ENCODE measurements around the gene RPS6KA5. TPM values are rescaled to one million over a fixed set of nuclear protein-coding genes. Genes with fewer than 3 reads are reported as not detected.

Gene RPS6KA5
- total RNA-seq, 1 donor from 2014 or later = 3.6 TPM

DNA sequence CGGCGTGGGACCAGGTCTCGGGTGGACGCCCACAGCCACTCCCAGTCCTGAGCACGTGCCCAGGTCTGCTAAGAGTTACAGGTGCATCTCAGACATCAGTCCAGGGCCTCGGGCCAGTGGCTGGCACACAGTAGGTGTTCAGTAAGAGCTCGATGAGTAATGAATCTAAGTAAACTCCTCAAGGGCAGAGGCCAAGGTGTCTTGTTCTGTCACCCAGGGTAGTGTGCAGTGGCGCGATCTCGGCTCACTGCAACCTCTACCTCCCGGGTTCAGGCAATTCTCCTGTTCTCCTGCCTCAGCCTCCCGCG is 255.4 kb downstream of the RPS6KA5 start:
- TF ChIP-seq, protein P1, sequence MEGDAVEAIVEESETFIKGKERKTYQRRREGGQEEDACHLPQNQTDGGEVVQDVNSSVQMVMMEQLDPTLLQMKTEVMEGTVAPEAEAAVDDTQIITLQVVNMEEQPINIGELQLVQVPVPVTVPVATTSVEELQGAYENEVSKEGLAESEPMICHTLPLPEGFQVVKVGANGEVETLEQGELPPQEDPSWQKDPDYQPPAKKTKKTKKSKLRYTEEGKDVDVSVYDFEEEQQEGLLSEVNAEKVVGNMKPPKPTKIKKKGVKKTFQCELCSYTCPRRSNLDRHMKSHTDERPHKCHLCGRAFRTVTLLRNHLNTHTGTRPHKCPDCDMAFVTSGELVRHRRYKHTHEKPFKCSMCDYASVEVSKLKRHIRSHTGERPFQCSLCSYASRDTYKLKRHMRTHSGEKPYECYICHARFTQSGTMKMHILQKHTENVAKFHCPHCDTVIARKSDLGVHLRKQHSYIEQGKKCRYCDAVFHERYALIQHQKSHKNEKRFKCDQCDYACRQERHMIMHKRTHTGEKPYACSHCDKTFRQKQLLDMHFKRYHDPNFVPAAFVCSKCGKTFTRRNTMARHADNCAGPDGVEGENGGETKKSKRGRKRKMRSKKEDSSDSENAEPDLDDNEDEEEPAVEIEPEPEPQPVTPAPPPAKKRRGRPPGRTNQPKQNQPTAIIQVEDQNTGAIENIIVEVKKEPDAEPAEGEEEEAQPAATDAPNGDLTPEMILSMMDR (conservative IDR thresholded peaks at IDR 0.05; ENCODE audit: low read depth, low read length) = no peak
- H3K4me3 ChIP-seq (ENCODE audit: low read depth, low read length) = no peak overlapping the region
- no peak for DNase-seq (ENCODE audit: low read depth)

DNA sequence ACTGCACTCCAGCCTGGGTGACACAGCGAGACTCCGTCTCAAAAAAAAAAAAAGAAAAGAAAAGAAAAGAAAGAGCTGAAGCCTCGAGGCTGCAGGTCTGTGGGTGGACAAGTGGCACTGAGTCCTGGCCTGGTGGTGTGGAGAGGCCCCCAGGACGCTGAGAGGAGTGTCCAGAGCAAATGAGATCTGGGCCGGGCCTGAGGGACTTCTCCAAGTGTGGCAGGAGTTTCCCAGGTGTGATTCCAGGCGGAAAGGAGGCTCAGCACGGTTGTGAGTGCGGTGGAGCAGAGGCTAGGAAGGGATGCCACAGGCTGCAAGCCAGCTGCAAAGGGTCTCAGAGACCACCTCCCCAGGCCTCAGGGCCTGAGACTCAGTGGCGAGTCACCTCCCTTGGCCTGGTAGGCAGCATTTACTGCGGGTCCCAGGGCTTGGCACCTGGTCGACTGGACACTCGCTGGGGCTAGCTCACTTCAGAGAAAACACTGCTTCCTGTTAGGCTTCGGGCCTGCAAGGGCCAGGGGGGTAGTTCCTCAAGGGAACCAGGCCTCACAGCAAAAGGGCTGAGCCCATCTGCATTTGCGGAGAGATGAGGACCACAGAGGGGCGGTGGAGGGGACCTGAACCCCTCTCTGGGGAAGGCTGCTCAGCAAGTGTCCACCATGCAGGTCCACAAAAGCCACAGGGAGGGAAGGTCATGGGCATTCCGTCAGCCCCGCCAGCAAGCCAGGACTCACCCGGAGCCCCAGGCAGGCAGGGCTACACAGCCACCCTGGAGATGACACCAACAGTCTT is 256.0 kb downstream of the RPS6KA5 start:
- TF ChIP-seq, protein P1 (conservative IDR thresholded peaks at IDR 0.05; ENCODE audit: low read depth, low read length) = no peak
- H3K4me3 ChIP-seq (ENCODE audit: low read depth, low read length) = no peak overlapping the region
- DNase-seq (ENCODE audit: low read depth) = no peak

DNA sequence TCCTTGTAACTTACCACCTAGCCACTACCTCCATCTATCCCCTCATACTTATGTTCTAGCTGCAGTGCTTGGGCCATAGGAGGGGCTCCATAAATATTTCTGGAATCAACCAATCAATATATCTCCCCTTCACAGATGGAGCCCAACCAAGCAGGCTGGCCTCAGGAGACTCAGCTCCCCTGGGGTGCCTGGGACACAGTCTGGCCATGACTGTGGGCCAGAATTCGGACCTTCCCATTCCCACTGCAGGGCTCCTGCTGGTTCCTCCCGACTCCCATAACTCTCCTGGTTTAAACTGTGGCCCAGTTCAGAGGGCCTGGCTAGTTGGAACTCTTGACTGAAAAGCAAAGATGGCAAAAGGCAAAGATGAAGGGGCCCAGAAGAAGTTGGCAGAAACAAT is 257.2 kb downstream of the RPS6KA5 start:
- DNase-seq (ENCODE audit: low read depth) = no peak
- H3K4me3 ChIP-seq (ENCODE audit: low read depth, low read length) = no peak overlapping the region
- TF ChIP-seq, protein P1 (conservative IDR thresholded peaks at IDR 0.05; ENCODE audit: low read depth, low read length) = no peak

DNA sequence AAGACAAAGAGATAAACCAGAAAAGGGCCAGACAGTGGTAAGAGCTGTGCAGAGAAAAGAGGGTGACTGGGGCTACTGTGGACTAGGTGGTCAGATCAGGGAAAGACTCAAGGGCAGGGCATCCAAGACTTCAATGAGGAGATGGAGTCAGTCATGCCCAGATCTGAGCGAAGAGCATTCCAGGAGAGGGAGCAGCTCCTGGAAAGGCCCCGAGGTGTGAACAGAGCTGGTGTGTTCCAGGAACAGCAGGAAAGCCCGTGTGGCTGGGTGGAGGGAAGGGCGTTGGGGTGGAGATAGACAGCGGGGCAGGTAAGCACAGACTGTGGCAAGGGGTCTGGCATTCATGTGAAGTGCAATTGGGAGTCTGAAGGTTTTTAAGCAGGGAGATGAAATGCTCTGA is 261.0 kb downstream of the RPS6KA5 start:
- H3K4me3 ChIP-seq (ENCODE audit: low read depth, low read length) = no peak overlapping the region
- DNase-seq (ENCODE audit: low read depth) = no peak
- TF ChIP-seq, protein P1 (conservative IDR thresholded peaks at IDR 0.05; ENCODE audit: low read depth, low read length) = no peak

- DNase-seq (ENCODE audit: low read depth) = no peak
- H3K4me3 ChIP-seq (ENCODE audit: low read depth, low read length) = no peak overlapping the region
- TF ChIP-seq, protein P1 (conservative IDR thresholded peaks at IDR 0.05; ENCODE audit: low read depth, low read length) = no peak
These were observed 262.5 kb downstream of the RPS6KA5 start for GRCh38 chr14:90797919-90798318.

Other genes starting within 250 kb of the RPS6KA5 start
- gene TTC7B, start 244.2 kb downstream of the RPS6KA5 start, total RNA-seq = 43.6 and 82.6 TPM in 2 replicates
- gene DGLUCY, start 53.4 kb upstream of the RPS6KA5 start, total RNA-seq = 21.6 and 27.9 TPM in 2 replicates
- 1.1 and 1.8 TPM in 2 replicates for gene GPR68, start 184.1 kb upstream of the RPS6KA5 start, total RNA-seq